ENCODE results near the gene CCNY.
"Not testable (repeated sequence)": the region's sequence is repeated elsewhere in the genome, so short reads cannot be mapped to it uniquely, and the experiment has no call there.

Gene CCNY

GRCh38 chr10:35398355-35398754 lies 62.0 kb downstream of the CCNY start:
- H3K4me3 ChIP-seq (IDR thresholded peaks at IDR 0.05; ENCODE audit: insufficient read depth, low read depth, low read length): no peak overlapping the region
- TF ChIP-seq, protein P1, sequence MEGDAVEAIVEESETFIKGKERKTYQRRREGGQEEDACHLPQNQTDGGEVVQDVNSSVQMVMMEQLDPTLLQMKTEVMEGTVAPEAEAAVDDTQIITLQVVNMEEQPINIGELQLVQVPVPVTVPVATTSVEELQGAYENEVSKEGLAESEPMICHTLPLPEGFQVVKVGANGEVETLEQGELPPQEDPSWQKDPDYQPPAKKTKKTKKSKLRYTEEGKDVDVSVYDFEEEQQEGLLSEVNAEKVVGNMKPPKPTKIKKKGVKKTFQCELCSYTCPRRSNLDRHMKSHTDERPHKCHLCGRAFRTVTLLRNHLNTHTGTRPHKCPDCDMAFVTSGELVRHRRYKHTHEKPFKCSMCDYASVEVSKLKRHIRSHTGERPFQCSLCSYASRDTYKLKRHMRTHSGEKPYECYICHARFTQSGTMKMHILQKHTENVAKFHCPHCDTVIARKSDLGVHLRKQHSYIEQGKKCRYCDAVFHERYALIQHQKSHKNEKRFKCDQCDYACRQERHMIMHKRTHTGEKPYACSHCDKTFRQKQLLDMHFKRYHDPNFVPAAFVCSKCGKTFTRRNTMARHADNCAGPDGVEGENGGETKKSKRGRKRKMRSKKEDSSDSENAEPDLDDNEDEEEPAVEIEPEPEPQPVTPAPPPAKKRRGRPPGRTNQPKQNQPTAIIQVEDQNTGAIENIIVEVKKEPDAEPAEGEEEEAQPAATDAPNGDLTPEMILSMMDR (conservative IDR thresholded peaks at IDR 0.05; ENCODE audit: low read depth, low read length): no peak
- H2AFZ ChIP-seq (ENCODE audit: low read depth): no peak overlapping the region
- H3K36me3 ChIP-seq (ENCODE audit: insufficient read depth): no peaks in the 10 kb centered on the region
- H3K27me3 ChIP-seq (ENCODE audit: insufficient read depth, low read depth): no peaks in the 10 kb centered on the region
- H3K27ac ChIP-seq: no peak overlapping the region
- H3K79me2 ChIP-seq (ENCODE audit: insufficient read depth, low read depth): peaks cover 14% of the 10 kb centered on the region; the same call in 1 of the 2 replicates
- no peaks in the 10 kb centered on the region for H3K4me1 ChIP-seq (ENCODE audit: low read depth, poor library complexity, severe bottlenecking)
- H3K9ac ChIP-seq: no peak overlapping the region
- no peak overlapping the region for H3K4me2 ChIP-seq
- H4K20me1 ChIP-seq (ENCODE audit: insufficient read depth): no peaks in the 10 kb centered on the region

GRCh38 chr10:35398908-35399307 lies 62.6 kb downstream of the CCNY start:
- Histone ChIP-seq H3K4me2 (no peak overlapping the region), H3K9ac (no peak overlapping the region), H3K36me3 (ENCODE audit: insufficient read depth) (no peaks in the 10 kb centered on the region), H4K20me1 (ENCODE audit: insufficient read depth) (no peaks in the 10 kb centered on the region), H3K27ac (no peak overlapping the region), H3K4me3 (IDR thresholded peaks at IDR 0.05; ENCODE audit: insufficient read depth, low read depth, low read length) (no peak overlapping the region), H3K27me3 (ENCODE audit: insufficient read depth, low read depth) (no peaks in the 10 kb centered on the region), H2AFZ (ENCODE audit: low read depth) (no peak overlapping the region), H3K4me1 (ENCODE audit: low read depth, poor library complexity, severe bottlenecking) (no peaks in the 10 kb centered on the region), H3K79me2 (ENCODE audit: insufficient read depth, low read depth) (peaks cover 11% of the 10 kb centered on the region; the same call in 1 of the 2 replicates)
- TF ChIP-seq, protein P1 (conservative IDR thresholded peaks at IDR 0.05; ENCODE audit: low read depth, low read length): no peak

DNA sequence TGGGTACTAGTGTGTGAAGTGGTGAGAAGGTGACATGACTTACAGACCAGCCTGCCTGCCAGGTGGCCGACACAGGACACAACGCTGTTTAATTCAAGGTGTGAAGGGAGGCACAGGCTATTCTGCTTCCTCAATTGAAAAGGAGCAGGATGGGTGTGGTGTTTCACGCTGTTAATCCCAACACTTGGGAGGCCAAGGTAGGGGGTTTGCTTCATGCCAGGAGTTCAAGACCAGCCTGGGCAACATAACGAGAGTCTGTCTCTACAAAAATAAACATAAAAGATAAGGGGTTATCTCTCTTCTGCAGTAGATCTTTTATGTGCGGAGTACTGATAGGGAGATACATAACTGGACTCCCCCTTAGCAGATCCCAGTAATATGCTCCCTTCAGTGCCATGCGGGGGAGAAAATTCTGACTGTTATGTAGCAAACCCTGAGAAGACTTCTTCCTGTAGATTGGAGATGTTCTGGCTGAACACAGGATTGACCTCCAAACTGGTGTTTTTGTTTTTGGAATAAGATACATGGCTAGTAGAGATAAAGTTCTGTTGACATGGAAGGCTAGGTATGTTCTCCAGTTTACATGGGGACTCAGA lies 63.2 kb downstream of the CCNY start:
- Histone ChIP-seq H4K20me1 (ENCODE audit: insufficient read depth) (no peaks in the 10 kb centered on the region), H3K4me2 (no peak overlapping the region), H3K9ac (no peak overlapping the region), H3K36me3 (ENCODE audit: insufficient read depth) (no peaks in the 10 kb centered on the region), H3K4me1 (ENCODE audit: low read depth, poor library complexity, severe bottlenecking) (no peaks in the 10 kb centered on the region), H3K79me2 (ENCODE audit: insufficient read depth, low read depth) (peaks cover 11% of the 10 kb centered on the region; the same call in 1 of the 2 replicates), H2AFZ (ENCODE audit: low read depth) (no peak overlapping the region), H3K4me3 (IDR thresholded peaks at IDR 0.05; ENCODE audit: insufficient read depth, low read depth, low read length) (no peak overlapping the region), H3K27me3 (ENCODE audit: insufficient read depth, low read depth) (no peaks in the 10 kb centered on the region), H3K27ac (no peak overlapping the region)
- TF ChIP-seq, protein P1 (conservative IDR thresholded peaks at IDR 0.05; ENCODE audit: low read depth, low read length): no peak

DNA sequence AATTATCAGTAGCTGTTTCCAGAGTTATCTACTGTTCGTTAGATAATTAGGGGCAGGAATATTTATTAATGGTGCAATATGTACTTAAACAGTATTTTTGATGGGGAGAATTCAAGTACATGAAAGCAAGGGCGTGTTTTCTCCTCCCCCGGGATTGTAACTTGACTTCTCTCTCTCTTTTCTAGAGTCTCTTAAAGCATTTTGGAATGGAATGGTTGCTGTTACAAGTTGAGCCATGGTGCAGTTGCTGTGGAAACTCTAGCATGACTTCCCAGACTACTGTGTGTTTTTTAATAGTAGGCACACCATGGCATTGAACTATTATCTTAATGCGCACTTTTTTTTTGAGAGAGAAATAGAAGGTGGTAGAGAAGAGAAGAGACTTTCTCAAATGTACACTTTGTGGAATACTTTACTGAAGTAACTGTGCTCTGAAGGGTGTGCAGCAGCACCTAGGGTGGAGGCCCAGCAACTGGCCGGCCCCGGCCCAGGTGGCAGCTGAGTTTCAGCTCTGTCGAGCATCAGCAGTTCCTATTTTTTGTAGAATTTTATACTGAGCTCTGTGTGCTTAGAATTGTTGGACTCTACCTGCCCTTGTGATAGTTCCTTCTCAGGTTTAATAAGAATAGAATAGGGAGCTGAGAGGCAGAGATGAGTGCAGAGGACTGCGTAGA lies 64.4 kb downstream of the CCNY start:
- Histone ChIP-seq H3K27me3 (ENCODE audit: insufficient read depth, low read depth) (no peaks in the 10 kb centered on the region), H3K9ac (no peak overlapping the region), H4K20me1 (ENCODE audit: insufficient read depth) (no peaks in the 10 kb centered on the region), H3K36me3 (ENCODE audit: insufficient read depth) (no peaks in the 10 kb centered on the region), H2AFZ (ENCODE audit: low read depth) (no peak overlapping the region), H3K79me2 (ENCODE audit: insufficient read depth, low read depth) (peaks cover 11% of the 10 kb centered on the region; the same call in 1 of the 2 replicates), H3K4me2 (no peak overlapping the region), H3K27ac (no peak overlapping the region), H3K4me3 (IDR thresholded peaks at IDR 0.05; ENCODE audit: insufficient read depth, low read depth, low read length) (no peak overlapping the region), H3K4me1 (ENCODE audit: low read depth, poor library complexity, severe bottlenecking) (no peaks in the 10 kb centered on the region)
- TF ChIP-seq, protein P1 (conservative IDR thresholded peaks at IDR 0.05; ENCODE audit: low read depth, low read length): no peak

- H3K79me2 ChIP-seq (ENCODE audit: insufficient read depth, low read depth); H4K20me1 ChIP-seq (ENCODE audit: insufficient read depth); H3K9ac ChIP-seq; H3K27me3 ChIP-seq (ENCODE audit: insufficient read depth, low read depth); H3K27ac ChIP-seq; H3K4me2 ChIP-seq; H3K36me3 ChIP-seq (ENCODE audit: insufficient read depth); H2AFZ ChIP-seq (ENCODE audit: low read depth); H3K4me3 ChIP-seq (IDR thresholded peaks at IDR 0.05; ENCODE audit: insufficient read depth, low read depth, low read length); H3K4me1 ChIP-seq (ENCODE audit: low read depth, poor library complexity, severe bottlenecking): not testable (repeated sequence)
Observed at GRCh38 chr10:35403491-35403890, 67.2 kb downstream of the CCNY start.

DNA sequence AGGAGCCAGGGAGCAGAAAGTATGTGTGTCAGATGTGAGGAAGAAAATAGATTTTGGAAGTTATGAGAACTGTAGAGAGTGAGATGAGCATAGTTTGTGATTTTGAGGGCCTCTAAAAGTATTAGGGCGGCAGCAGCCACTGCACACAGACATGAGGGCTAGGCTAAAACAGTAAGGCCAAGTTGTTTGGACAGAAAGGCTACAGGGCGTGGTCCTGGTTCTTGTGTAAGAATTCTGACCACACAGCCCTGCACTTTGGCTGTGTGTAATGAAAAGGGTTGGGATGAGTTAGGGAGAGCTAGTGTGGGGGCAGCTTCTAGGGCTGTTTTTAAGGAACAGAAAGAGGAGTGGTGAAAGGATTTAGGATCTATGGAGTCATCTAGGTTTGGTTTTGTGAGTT lies 67.8 kb downstream of the CCNY start:
- not testable (repeated sequence) for H3K9ac ChIP-seq; H3K4me1 ChIP-seq (ENCODE audit: low read depth, poor library complexity, severe bottlenecking); H3K4me2 ChIP-seq; H4K20me1 ChIP-seq (ENCODE audit: insufficient read depth); H3K36me3 ChIP-seq (ENCODE audit: insufficient read depth); H3K79me2 ChIP-seq (ENCODE audit: insufficient read depth, low read depth); H3K27me3 ChIP-seq (ENCODE audit: insufficient read depth, low read depth); H2AFZ ChIP-seq (ENCODE audit: low read depth); H3K4me3 ChIP-seq (IDR thresholded peaks at IDR 0.05; ENCODE audit: insufficient read depth, low read depth, low read length); H3K27ac ChIP-seq

DNA sequence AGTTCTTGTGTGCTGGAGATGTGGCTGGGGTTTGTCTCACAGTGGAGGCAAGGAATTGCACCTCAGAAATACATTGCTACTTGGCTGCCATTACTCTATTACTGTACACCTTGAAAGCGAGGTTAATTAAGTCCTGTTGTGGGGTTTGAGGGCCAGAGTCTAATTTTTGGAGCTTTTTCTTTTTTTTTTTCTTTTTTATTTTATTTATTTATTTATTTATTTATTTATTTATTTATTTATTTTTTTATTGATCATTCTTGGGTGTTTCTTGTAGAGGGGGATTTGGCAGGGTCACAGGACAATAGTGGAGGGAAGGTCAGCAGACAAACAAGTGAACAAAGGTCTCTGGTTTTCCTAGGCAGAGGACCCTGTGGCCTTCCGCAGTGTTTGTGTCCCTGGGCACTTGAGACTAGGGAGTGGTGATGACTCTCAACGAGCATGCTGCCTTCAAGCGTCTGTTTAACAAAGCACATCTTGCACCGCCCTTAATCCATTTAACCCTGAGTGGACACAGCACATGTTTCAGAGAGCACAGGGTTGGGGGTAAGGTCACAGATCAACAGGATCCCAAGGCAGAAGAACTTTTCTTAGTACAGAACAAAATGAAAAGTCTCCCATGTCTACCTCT lies 69.8 kb downstream of the CCNY start:
- H3K79me2 ChIP-seq (ENCODE audit: insufficient read depth, low read depth); H3K4me1 ChIP-seq (ENCODE audit: low read depth, poor library complexity, severe bottlenecking); H3K9ac ChIP-seq; H3K4me2 ChIP-seq; H3K36me3 ChIP-seq (ENCODE audit: insufficient read depth); H3K27me3 ChIP-seq (ENCODE audit: insufficient read depth, low read depth); H3K27ac ChIP-seq; H2AFZ ChIP-seq (ENCODE audit: low read depth); H3K4me3 ChIP-seq (IDR thresholded peaks at IDR 0.05; ENCODE audit: insufficient read depth, low read depth, low read length); H4K20me1 ChIP-seq (ENCODE audit: insufficient read depth): not testable (repeated sequence)

Measured in KMS-11 (cell line).